MM.1S (cell line): ENCODE data around the gene TSPAN11.

ENCODE experiments used
- DNase-seq: peaks from one replicate; pipeline ENCODE4 v3.0.0-alpha.2; 2015
- H2AFZ ChIP-seq: fragments of 300-600 bp; sonication (generic); 2 replicates; pipeline ENCODE4 v1.6.0; 2016; ENCODE audit warnings: antibody characterized with exemption, low read length
- H3F3A ChIP-seq: fragments of 300-600 bp; sonication (generic); 2 replicates; pipeline ENCODE4 v1.6.1; 2016; ENCODE audit warnings: mild to moderate bottlenecking, antibody characterized with exemption, low read length, moderate library complexity, mixed read lengths; ENCODE audit not compliant: insufficient read depth
- H3K27ac ChIP-seq: fragments of 300-600 bp; sonication (generic); 2 replicates; pipeline ENCODE4 v1.5.1; 2016; ENCODE audit warnings: mild to moderate bottlenecking, low read length
- H3K27me3 ChIP-seq: fragments of 300-600 bp; sonication (generic); replicated peaks from 2 replicates; pipeline ENCODE4 v1.6.0; 2016; ENCODE audit warnings: low read length; ENCODE audit not compliant: insufficient read depth
- H3K36me3 ChIP-seq: fragments of 300-600 bp; sonication (generic); replicated peaks from 2 replicates; pipeline ENCODE4 v1.6.1; 2016; ENCODE audit warnings: mild to moderate bottlenecking, low read length, mixed read lengths; ENCODE audit not compliant: insufficient read depth
- H3K4me1 ChIP-seq: fragments of 300-600 bp; sonication (generic); 2 replicates; pipeline ENCODE4 v1.6.1; 2016; ENCODE audit warnings: low read length, mixed read lengths
- H3K4me2 ChIP-seq: fragments of 300-600 bp; sonication (generic); 2 replicates; pipeline ENCODE4 v1.6.0; 2016; ENCODE audit warnings: low read depth, low read length
- H3K4me3 ChIP-seq: fragments of 300-600 bp; sonication (generic); 2 replicates; pipeline ENCODE4 v1.5.1; 2016; ENCODE audit warnings: low read length, mixed read lengths
- H3K79me2 ChIP-seq: fragments of 300-600 bp; sonication (generic); 2 replicates; pipeline ENCODE4 v1.6.1; 2016; ENCODE audit warnings: mixed run types, low read length, mixed read lengths
- H3K9ac ChIP-seq: fragments of 300-600 bp; sonication (generic); 2 replicates; pipeline ENCODE4 v1.6.1; 2016; ENCODE audit warnings: low read length, mixed read lengths
- H3K9me2 ChIP-seq: fragments of 300-600 bp; sonication (generic); replicated peaks from 2 replicates; pipeline ENCODE4 v1.6.1; 2016; ENCODE audit warnings: mild to moderate bottlenecking, low read length, mixed read lengths; ENCODE audit not compliant: insufficient read depth
- H3K9me3 ChIP-seq: fragments of 300-600 bp; sonication (generic); replicated peaks from 2 replicates; pipeline ENCODE4 v1.6.1; 2016; ENCODE audit warnings: mild to moderate bottlenecking, low read length, mixed read lengths; ENCODE audit not compliant: insufficient read depth
- H4K20me1 ChIP-seq: fragments of 300-600 bp; sonication (generic); 2 replicates; pipeline ENCODE4 v1.6.1; 2016; ENCODE audit warnings: mild to moderate bottlenecking, low read length, moderate library complexity, mixed read lengths; ENCODE audit not compliant: insufficient read depth
- CTCF ChIP-seq: fragments of 300-600 bp; sonication (generic); IDR thresholded peaks from 2 replicates; pipeline ENCODE4 v1.5.1; 2016; ENCODE audit warnings: antibody characterized with exemption, low read length, mixed read lengths
- EZH2 ChIP-seq: fragments of 300-600 bp; sonication (generic); optimal IDR thresholded peaks from 2 replicates; pipeline ENCODE3; 2017; ENCODE audit warnings: low read depth, mild to moderate bottlenecking, antibody characterized with exemption, low read length, mixed read lengths
- EZH2phosphoT487 ChIP-seq: fragments of 300-600 bp; sonication (generic); IDR thresholded peaks from 2 replicates; pipeline ENCODE4 v1.6.1; 2018; ENCODE audit warnings: antibody characterized with exemption, low read length

TSPAN11 gene

GRCh38 chr12:30900351-30900750 lies 26.2 kb upstream of the TSPAN11 start:
- DNase-seq, result no peak
- Histone ChIP-seq H3K27me3 (no peaks in the 10 kb centered on the region), H4K20me1 (no peaks in the 10 kb centered on the region), H3K27ac (no peak overlapping the region), H3K9ac (no peak overlapping the region), H3K9me3 (no peaks in the 10 kb centered on the region), H3F3A (no peaks in the 10 kb centered on the region), H3K36me3 (no peaks in the 10 kb centered on the region), H2AFZ (no peak overlapping the region), H3K4me2 (no peak overlapping the region), H3K9me2 (no peaks in the 10 kb centered on the region), H3K4me3 (no peak overlapping the region), H3K79me2 (no peaks in the 10 kb centered on the region), H3K4me1 (no peaks in the 10 kb centered on the region)
- TF ChIP-seq CTCF (no peak), EZH2 (no peak)

GRCh38 chr12:30902001-30902400 lies 24.5 kb upstream of the TSPAN11 start:
- Histone ChIP-seq H2AFZ (no peak overlapping the region), H3K27ac (no peak overlapping the region), H3K27me3 (no peaks in the 10 kb centered on the region), H3K4me1 (no peaks in the 10 kb centered on the region), H3K9me2 (no peaks in the 10 kb centered on the region), H3K4me3 (no peak overlapping the region), H3K9ac (no peak overlapping the region), H3F3A (no peaks in the 10 kb centered on the region), H3K79me2 (no peaks in the 10 kb centered on the region), H3K36me3 (no peaks in the 10 kb centered on the region), H3K9me3 (no peaks in the 10 kb centered on the region), H4K20me1 (no peaks in the 10 kb centered on the region), H3K4me2 (no peak overlapping the region)
- TF ChIP-seq EZH2 (no peak), EZH2phosphoT487 (no peak), CTCF (no peak)
- no peak for DNase-seq

GRCh38 chr12:30902596-30902995 lies 24.0 kb upstream of the TSPAN11 start:
- Histone ChIP-seq H3K4me2 (no peak overlapping the region), H3K9ac (no peak overlapping the region), H2AFZ (no peak overlapping the region), H3F3A (no peaks in the 10 kb centered on the region), H3K27ac (no peak overlapping the region), H3K4me3 (no peak overlapping the region), H3K4me1 (no peaks in the 10 kb centered on the region), H3K9me2 (no peaks in the 10 kb centered on the region), H3K27me3 (no peaks in the 10 kb centered on the region), H3K79me2 (no peaks in the 10 kb centered on the region), H4K20me1 (no peaks in the 10 kb centered on the region), H3K9me3 (no peaks in the 10 kb centered on the region), H3K36me3 (no peaks in the 10 kb centered on the region)
- no peak for TF ChIP-seq EZH2phosphoT487
- no peak for TF ChIP-seq CTCF
- no peak for TF ChIP-seq EZH2
- no peak for DNase-seq
